ENCODE data around the gene NME3.

DNA sequence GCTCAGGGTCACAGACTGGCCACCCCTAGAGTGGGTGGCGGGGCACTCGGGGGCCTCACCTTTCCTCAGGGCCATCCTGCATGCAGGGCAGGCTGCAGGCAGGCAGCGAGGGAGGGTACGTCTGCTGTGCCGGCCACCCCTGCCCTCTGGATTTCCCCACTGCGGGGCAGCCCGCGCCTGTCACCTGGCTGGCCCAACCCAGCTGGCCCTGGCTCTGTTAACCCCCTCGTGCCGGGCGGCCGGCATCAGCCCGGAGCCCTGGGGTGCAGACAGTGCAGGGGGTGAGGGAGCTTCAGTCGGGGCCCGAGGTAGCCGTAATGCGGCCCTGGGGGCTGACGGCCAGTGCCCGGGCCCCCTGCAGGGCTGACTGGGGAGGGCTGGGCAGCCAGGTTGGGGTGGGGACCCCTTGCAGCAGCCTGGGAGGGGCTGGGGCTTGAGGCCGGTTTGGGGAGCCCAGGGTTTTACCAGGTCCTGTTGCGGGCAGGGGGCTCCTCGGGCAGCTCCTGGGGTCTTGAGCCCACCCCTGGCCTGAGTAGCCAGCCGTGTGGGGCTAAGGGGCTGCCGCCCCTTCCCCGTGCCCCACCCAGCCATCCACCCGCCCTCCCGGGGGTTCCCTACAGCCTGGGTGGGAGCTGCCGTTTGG, 22.4 kb upstream of the NME3 start, which contains the start of gene IGFALS:
- no peak for TF ChIP-seq FIP1L1 (IDR thresholded peaks at IDR 0.05; ENCODE audit: low read depth, low read length, poor library complexity, severe bottlenecking)
- no peak for TF ChIP-seq L3MBTL2 (IDR thresholded peaks at IDR 0.05)
- TF ChIP-seq TCF7L2 (IDR thresholded peaks at IDR 0.05; ENCODE audit: low read depth, low read length) = no peak
- TF ChIP-seq CHD1 (IDR thresholded peaks at IDR 0.05; ENCODE audit: low read length) = no peak
- TF ChIP-seq, protein P1, sequence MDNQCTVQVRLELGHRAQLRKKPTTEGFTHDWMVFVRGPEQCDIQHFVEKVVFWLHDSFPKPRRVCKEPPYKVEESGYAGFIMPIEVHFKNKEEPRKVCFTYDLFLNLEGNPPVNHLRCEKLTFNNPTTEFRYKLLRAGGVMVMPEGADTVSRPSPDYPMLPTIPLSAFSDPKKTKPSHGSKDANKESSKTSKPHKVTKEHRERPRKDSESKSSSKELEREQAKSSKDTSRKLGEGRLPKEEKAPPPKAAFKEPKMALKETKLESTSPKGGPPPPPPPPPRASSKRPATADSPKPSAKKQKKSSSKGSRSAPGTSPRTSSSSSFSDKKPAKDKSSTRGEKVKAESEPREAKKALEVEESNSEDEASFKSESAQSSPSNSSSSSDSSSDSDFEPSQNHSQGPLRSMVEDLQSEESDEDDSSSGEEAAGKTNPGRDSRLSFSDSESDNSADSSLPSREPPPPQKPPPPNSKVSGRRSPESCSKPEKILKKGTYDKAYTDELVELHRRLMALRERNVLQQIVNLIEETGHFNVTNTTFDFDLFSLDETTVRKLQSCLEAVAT (IDR thresholded peaks at IDR 0.05) = no peak
- no peak for TF ChIP-seq POLR2A (conservative IDR thresholded peaks at IDR 0.05)
- no peak for TF ChIP-seq MEF2A (IDR thresholded peaks at IDR 0.05; ENCODE audit: control insufficient read depth, low read depth, low read length)
- no peak for TF ChIP-seq SREBF2 (CRISPR knock-in tag; IDR thresholded peaks at IDR 0.05)
